HUES48 (cell line): Measurements from ENCODE around the gene CLTC.

Experiments
- H3K27ac ChIP-seq: one replicate; pipeline ENCODE4 v1.7.0; 2013; ENCODE audit warnings: low read depth, low read length, inconsistent platforms
- H3K27me3 ChIP-seq: 2 replicates; pipeline ENCODE4 v1.6.1; 2013; ENCODE audit warnings: mild to moderate bottlenecking, low read length; ENCODE audit not compliant: control insufficient read depth, insufficient read depth
- H3K36me3 ChIP-seq: 2 replicates; pipeline ENCODE4 v1.6.1; 2013; ENCODE audit warnings: low read length; ENCODE audit not compliant: control insufficient read depth, insufficient read depth
- H3K4me1 ChIP-seq: 2 replicates; pipeline ENCODE4 v1.6.1; 2013; ENCODE audit warnings: mild to moderate bottlenecking, low read length; ENCODE audit not compliant: control insufficient read depth, insufficient read depth
- H3K4me3 ChIP-seq: 2 replicates; pipeline ENCODE4 v1.5.1; 2013; ENCODE audit warnings: mild to moderate bottlenecking, low read depth, low read length
- H3K9ac ChIP-seq: 2 replicates; pipeline ENCODE4 v1.6.1; 2013; ENCODE audit warnings: mild to moderate bottlenecking, low read depth, low read length, moderate library complexity
- H3K9me3 ChIP-seq: 2 replicates; pipeline ENCODE4 v1.6.1; 2013; ENCODE audit warnings: low read length; ENCODE audit not compliant: control insufficient read depth, insufficient read depth

The CLTC gene

DNA sequence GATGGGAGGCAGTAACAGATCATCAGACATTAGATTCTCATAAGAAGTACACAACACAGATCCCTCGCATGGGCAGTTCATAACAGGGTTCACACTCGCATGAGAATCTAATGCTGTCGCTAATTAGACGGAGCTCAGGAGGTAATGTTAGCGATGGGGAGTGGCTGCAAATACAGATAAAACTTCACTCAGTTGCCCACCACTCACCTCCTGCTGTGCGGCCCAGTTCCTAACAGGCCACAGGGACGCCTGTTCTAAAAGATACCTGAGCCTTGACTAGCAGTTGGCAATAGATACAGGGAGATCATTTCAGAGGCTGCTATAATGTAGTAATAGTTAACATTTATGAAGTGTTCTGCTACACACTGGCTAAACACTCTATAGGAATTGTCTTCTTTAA, 82.6 kb downstream of the CLTC start:
- Histone ChIP-seq H3K9ac (no peak overlapping the region), H3K36me3 (peaks cover 43% of the 10 kb centered on the region), H3K9me3 (no peaks in the 10 kb centered on the region), H3K4me1 (peaks cover 10% of the 10 kb centered on the region), H3K27me3 (no peaks in the 10 kb centered on the region), H3K27ac (no peak overlapping the region), H3K4me3 (no peak overlapping the region)

GRCh38 chr17:59707149-59707970, 87.7 kb downstream of the CLTC start, which contains the start of the genes PTRH2 and VMP1:
Gene PTRH2 (minus strand): TSS chr17:59707430. CDS start chr17:59697978, 9,452 bp downstream.
Gene VMP1 (plus strand): TSS chr17:59707654. CDS start chr17:59731447, 23,793 bp downstream.
- H3K9me3 ChIP-seq: no peaks in the 10 kb centered on the region
- peak within 1 kb of the TSS; percentile 91 for H3K4me3 ChIP-seq
- H3K27me3 ChIP-seq: no peaks in the 10 kb centered on the region
- peak within 1 kb of the TSS; percentile 96 for H3K9ac ChIP-seq
- H3K4me1 ChIP-seq: peaks cover 14% of the 10 kb centered on the region
- peak within 1 kb of the TSS; percentile 94 for H3K27ac ChIP-seq
- H3K36me3 ChIP-seq: peaks cover 14% of the 10 kb centered on the region

DNA sequence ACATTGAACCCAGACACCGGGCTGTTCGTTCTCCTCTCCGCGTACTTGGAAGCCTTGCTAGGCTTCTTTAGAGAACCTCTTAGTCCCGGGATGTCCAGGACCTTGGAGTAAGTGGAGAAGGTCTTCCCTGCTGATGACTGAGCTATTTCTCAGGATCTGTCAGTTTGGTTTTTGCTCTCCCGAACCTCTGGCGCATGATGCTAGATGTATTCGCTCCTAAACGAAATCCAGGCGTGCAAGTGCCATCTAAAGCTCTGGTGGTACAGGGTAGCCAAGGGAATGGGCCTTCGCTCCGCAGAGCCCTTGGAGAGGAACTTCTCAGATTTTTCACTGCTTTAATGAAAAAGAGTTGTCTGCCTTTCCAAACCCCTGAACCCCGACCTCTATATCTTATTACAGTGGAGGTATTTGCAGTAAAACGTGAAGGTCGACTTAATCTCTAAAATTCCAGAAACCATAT, 88.3 kb downstream of the CLTC start:
- Histone ChIP-seq H3K36me3 (peaks cover 14% of the 10 kb centered on the region), H3K27me3 (no peaks in the 10 kb centered on the region), H3K27ac (peak overlapping the region; percentile 94), H3K4me3 (peak overlapping the region; percentile 91), H3K9ac (peak overlapping the region; percentile 84), H3K4me1 (peaks cover 14% of the 10 kb centered on the region), H3K9me3 (no peaks in the 10 kb centered on the region)

- Histone ChIP-seq H3K9ac (no peak overlapping the region), H3K36me3 (no peaks in the 10 kb centered on the region), H3K9me3 (no peaks in the 10 kb centered on the region), H3K27me3 (no peaks in the 10 kb centered on the region), H3K4me1 (peaks cover 8% of the 10 kb centered on the region; the same call in 1 of the 2 replicates), H3K4me3 (no peak overlapping the region), H3K27ac (no peak overlapping the region)
These were observed 92.2 kb downstream of the CLTC start for GRCh38 chr17:59711936-59712335.

DNA sequence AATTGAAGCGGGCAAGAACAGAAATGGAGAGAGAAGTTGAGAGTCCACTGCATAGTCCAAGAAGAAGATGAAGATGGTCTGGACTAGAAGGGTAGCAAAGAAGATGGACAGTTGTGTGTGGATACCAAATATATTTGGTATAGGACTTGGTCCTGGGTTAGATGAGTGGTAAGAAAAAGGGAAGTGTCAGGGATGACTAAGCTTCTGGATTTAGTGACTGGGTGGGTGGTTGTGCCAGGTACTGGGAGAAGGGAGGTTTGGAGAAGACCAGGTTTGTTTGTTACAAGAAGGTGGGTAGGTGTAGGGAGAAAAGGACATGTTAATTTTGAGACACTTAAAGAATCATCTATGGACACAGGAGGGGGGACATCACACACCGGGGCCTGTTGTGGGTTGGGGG, 93.2 kb downstream of the CLTC start:
- Histone ChIP-seq H3K9ac (no peak overlapping the region), H3K9me3 (no peaks in the 10 kb centered on the region), H3K36me3 (no peaks in the 10 kb centered on the region), H3K4me3 (no peak overlapping the region), H3K27ac (no peak overlapping the region), H3K4me1 (peaks cover 8% of the 10 kb centered on the region; the same call in 1 of the 2 replicates), H3K27me3 (no peaks in the 10 kb centered on the region)

DNA sequence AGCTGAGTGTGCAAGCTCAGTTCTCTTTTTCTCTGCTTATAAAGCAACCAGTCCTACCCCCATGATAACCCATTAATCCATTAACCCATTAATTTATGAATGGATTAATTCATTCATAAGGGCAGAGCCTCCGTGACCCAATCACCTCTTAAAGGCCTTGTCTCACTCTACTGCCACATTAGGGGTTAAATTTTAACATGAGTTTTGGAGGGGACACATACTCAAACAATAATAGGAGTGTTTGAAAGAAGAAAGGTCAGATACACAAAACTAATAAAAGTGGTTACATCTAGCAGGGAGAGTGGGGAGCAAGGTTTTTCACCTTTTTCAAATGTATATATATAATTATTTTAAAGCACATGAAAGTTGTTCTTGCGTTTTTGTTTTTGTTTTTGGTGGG, 94.6 kb downstream of the CLTC start:
- Histone ChIP-seq H3K4me1 (no peaks in the 10 kb centered on the region), H3K36me3 (no peaks in the 10 kb centered on the region), H3K27me3 (no peaks in the 10 kb centered on the region), H3K9me3 (no peaks in the 10 kb centered on the region), H3K27ac (no peak overlapping the region), H3K9ac (no peak overlapping the region), H3K4me3 (no peak overlapping the region)

DNA sequence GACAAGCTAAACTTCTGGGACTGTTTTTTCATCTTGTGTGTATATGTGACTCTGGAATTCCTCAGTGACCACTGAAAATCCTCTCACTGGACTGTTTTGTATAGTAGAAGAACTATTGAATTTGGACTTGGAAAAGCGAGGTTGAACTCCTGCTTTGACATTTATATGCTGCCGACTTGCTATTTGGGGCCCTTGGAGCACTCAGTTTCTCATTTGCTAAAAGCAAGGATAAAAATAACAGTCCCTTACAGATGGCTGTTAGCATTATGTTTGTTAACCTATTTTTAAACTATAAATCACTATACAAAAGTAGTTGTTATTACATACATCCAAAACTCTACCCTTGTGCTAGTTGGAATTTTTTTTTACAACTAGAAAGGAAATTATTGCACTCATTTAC, 96.7 kb downstream of the CLTC start:
- Histone ChIP-seq H3K36me3 (no peaks in the 10 kb centered on the region), H3K4me1 (no peaks in the 10 kb centered on the region), H3K9me3 (no peaks in the 10 kb centered on the region), H3K27ac (no peak overlapping the region), H3K27me3 (no peaks in the 10 kb centered on the region), H3K9ac (no peak overlapping the region), H3K4me3 (no peak overlapping the region)

- peaks cover 13% of the 10 kb centered on the region for H3K4me1 ChIP-seq
- H3K27ac ChIP-seq: no peak overlapping the region
- H3K4me3 ChIP-seq: no peak overlapping the region
- H3K27me3 ChIP-seq: no peaks in the 10 kb centered on the region
- H3K9ac ChIP-seq: no peak overlapping the region
- no peaks in the 10 kb centered on the region for H3K9me3 ChIP-seq
- no peaks in the 10 kb centered on the region for H3K36me3 ChIP-seq
These were observed 99.8 kb downstream of the CLTC start for GRCh38 chr17:59719526-59719925.

DNA sequence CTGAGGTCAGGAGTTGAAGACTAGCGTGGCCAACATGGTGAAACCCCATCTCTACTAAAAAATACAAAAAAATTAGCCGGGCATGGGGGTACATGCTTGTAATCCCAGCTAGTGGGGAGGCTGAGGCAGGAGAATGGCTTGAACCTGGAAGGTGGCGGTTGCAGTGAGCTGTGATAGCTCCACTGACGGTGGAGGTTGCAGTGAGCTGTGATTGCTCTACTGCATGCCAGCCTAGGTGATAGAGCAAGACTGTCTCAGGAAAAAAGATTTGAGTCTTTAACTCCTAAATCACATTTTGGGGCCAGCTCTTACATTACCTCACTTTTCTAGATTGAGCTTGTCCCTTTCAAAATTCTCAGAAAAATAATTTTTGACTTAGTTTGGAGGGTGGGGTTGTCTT, 102.9 kb downstream of the CLTC start:
- peaks cover 13% of the 10 kb centered on the region for H3K4me1 ChIP-seq
- no peak overlapping the region for H3K4me3 ChIP-seq
- no peak overlapping the region for H3K9ac ChIP-seq
- H3K27me3 ChIP-seq: no peaks in the 10 kb centered on the region
- H3K9me3 ChIP-seq: no peaks in the 10 kb centered on the region
- H3K36me3 ChIP-seq: no peaks in the 10 kb centered on the region
- peak overlapping the region; percentile 39 for H3K27ac ChIP-seq

DNA sequence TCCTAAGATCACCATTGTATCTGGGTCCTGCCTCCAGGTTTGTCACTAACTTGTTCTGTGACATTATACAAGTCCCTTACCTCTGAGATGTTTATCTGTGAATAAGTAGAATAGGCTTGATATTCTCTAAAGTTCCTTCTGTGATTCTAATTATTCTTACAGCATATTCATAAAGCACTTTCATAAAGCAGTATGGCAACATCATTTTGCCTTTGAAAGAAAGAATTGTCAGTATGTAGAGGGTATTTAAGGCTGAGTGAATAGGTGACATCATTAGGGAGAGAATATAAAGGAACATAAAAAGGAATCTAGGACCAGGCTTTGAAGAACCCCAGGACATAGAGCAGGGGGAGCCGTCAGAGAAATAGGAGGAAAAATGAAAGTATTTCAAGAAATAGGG, 103.3 kb downstream of the CLTC start:
- peaks cover 13% of the 10 kb centered on the region for H3K4me1 ChIP-seq
- H3K4me3 ChIP-seq: no peak overlapping the region
- peak overlapping the region; percentile 39 for H3K27ac ChIP-seq
- H3K27me3 ChIP-seq: no peaks in the 10 kb centered on the region
- no peaks in the 10 kb centered on the region for H3K36me3 ChIP-seq
- no peak overlapping the region for H3K9ac ChIP-seq
- no peaks in the 10 kb centered on the region for H3K9me3 ChIP-seq

DNA sequence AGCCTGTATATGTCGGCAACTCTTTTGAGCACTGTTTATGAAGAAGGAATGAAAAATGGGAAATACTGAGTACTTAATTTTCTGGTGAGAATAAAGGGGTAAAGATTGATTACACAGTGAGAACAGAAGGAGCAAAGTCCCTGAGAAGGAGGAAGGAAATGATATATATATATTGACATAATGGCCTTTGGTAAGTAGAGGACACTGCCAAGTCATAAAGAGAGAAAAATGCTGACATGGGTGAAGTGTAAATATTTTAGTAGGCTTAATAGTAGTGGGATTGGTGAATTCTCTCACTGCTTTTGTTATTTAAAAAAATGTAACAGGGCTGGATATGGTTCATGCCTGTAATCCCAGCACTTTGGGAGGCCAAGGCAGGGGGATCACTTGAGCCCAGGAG, 103.9 kb downstream of the CLTC start:
- H3K4me3 ChIP-seq: no peak overlapping the region
- no peak overlapping the region for H3K9ac ChIP-seq
- H3K27ac ChIP-seq: no peak overlapping the region
- H3K9me3 ChIP-seq: no peaks in the 10 kb centered on the region
- H3K4me1 ChIP-seq: peaks cover 13% of the 10 kb centered on the region
- H3K27me3 ChIP-seq: no peaks in the 10 kb centered on the region
- no peaks in the 10 kb centered on the region for H3K36me3 ChIP-seq
